Esophagus squamous epithelium (tissue), 4 donors: Measurements from ENCODE around the gene CCDC107.

ENCODE experiments used
- CTCF ChIP-seq, 6 experiments: fragments of 450-650 bp in 4 of 6; fragments of 200-600 bp in 2 of 6; sonication (generic) in 2 of 6; IDR thresholded peaks; one replicate each; pipeline ENCODE4 v1.5.1; 2016 to 2019; ENCODE audit warnings: antibody characterized with exemption in 6 of 6, mild to moderate bottlenecking in 4 of 6, moderate library complexity in 4 of 6
- POLR2A ChIP-seq, 4 donors: fragments of 450-650 bp; IDR thresholded peaks; one replicate each; pipeline ENCODE4 v1.6.1; 2017; ENCODE audit warnings: antibody characterized with exemption in 4 of 4, mild to moderate bottlenecking in 4 of 4, moderate library complexity in 3 of 4

- no peak for TF ChIP-seq CTCF (IDR thresholded peaks at IDR 0.05)
- TF ChIP-seq POLR2A (IDR thresholded peaks at IDR 0.05): peak in 2 of 4 donors; percentile 34 to 47
These were observed 32.7 kb downstream of the CCDC107 start for GRCh38 chr9:35690614-35691333.
